HG02970 (cell line): Measurements from ENCODE around the gene ZNF214.

Experiments
- ATAC-seq: cut with Tn5 transposase; IDR thresholded peaks from one replicate; pipeline ENCODE4 v1.9.1; 2021; ENCODE audit warnings: mild to moderate bottlenecking, moderate library complexity, moderate number of reproducible peaks; ENCODE audit not compliant: unreplicated experiment, low FRiP score

ZNF214 gene

GRCh38 chr11:7020183-7020917, at the start of gene ZNF214, which contains the start of gene NLRP14:
Gene ZNF214 (minus strand): TSS chr11:7020346. CDS start chr11:7002835, 17,511 bp downstream.
Gene NLRP14 (plus strand): TSS chr11:7020479. CDS start chr11:7038587, 18,108 bp downstream.
- no peak for ATAC-seq

GRCh38 chr11:7062534-7062933, 42.4 kb upstream of the ZNF214 start:
- no peak for ATAC-seq

- no peak for ATAC-seq
Measured at GRCh38 chr11:7060868-7061267, 40.7 kb upstream of the ZNF214 start.

- no peak for ATAC-seq
Measured at GRCh38 chr11:7057641-7058040, 37.5 kb upstream of the ZNF214 start.

GRCh38 chr11:7056828-7057513, 36.8 kb upstream of the ZNF214 start:
- no peak for ATAC-seq

GRCh38 chr11:7050191-7050590, 30.0 kb upstream of the ZNF214 start:
- ATAC-seq, result no peak

GRCh38 chr11:7046474-7047175, 26.5 kb upstream of the ZNF214 start:
- ATAC-seq, result no peak

GRCh38 chr11:7034019-7034418, 13.9 kb upstream of the ZNF214 start:
- ATAC-seq, result no peak

GRCh38 chr11:7032692-7033091, 12.5 kb upstream of the ZNF214 start:
- no peak for ATAC-seq

GRCh38 chr11:7031471-7031871, 11.3 kb upstream of the ZNF214 start:
- ATAC-seq, result no peak

- no peak for ATAC-seq
Measured at GRCh38 chr11:7030836-7031235, 10.7 kb upstream of the ZNF214 start.

GRCh38 chr11:7028141-7028540, 8.0 kb upstream of the ZNF214 start:
- ATAC-seq, result no peak

- ATAC-seq, result no peak
Measured at GRCh38 chr11:7021318-7021717, 1.2 kb upstream of the ZNF214 start.

GRCh38 chr11:7019500-7020182, 505 bp downstream of the ZNF214 start:
- ATAC-seq, result no peak

- no peak for ATAC-seq
Measured at GRCh38 chr11:7016011-7016410, 4.1 kb downstream of the ZNF214 start.

GRCh38 chr11:7014118-7014517, 6.0 kb downstream of the ZNF214 start:
- ATAC-seq, result no peak

GRCh38 chr11:7004482-7004881, 15.7 kb downstream of the ZNF214 start:
- no peak for ATAC-seq

- no peak for ATAC-seq
Measured at GRCh38 chr11:6995703-6996102, 24.4 kb downstream of the ZNF214 start.

- no peak for ATAC-seq
Measured at GRCh38 chr11:6992457-6993417, 27.4 kb downstream of the ZNF214 start.

GRCh38 chr11:6992026-6992425, 28.1 kb downstream of the ZNF214 start:
- no peak for ATAC-seq
